Measurements from ENCODE around the gene CES3.
"Not testable (repeated sequence)": the region's sequence is repeated elsewhere in the genome, so short reads cannot be mapped to it uniquely, and the experiment has no call there.

The CES3 gene

GRCh38 chr16:66934138-66934838, 26.8 kb upstream of the CES3 start, which contains the start of gene CIAO2B:
TSS of gene CIAO2B (minus strand) at chr16:66934402. CDS start at chr16:66934364, 38 bp downstream.
- H3K4me3 ChIP-seq (ENCODE audit: low read length), result peak within 1 kb of the TSS; percentile 87
- no peak for TF ChIP-seq ZNF274 (IDR thresholded peaks at IDR 0.05; ENCODE audit: low read depth, low read length)

- H3K4me3 ChIP-seq (ENCODE audit: low read length), result peak overlapping the region; percentile 87
These were observed 26.2 kb upstream of the CES3 start for GRCh38 chr16:66934839-66935313.

- TF ChIP-seq ZNF274 (IDR thresholded peaks at IDR 0.05; ENCODE audit: low read depth, low read length), result no peak
- peak within 1 kb of the TSS; percentile 87 for H3K4me3 ChIP-seq (ENCODE audit: low read length)
These were observed 25.6 kb upstream of the CES3 start, which contains the start of gene CES2 for GRCh38 chr16:66935314-66936011. TSS of gene CES2 (plus strand) at chr16:66935516. CDS start at chr16:66935636, 120 bp downstream.

- TF ChIP-seq ZNF274 (IDR thresholded peaks at IDR 0.05; ENCODE audit: low read depth, low read length), result no peak
- H3K4me3 ChIP-seq (ENCODE audit: low read length), result no peak overlapping the region
These were observed 24.6 kb upstream of the CES3 start for GRCh38 chr16:66936462-66936861.

GRCh38 chr16:66936889-66937554, 24.0 kb upstream of the CES3 start:
- no peak overlapping the region for H3K4me3 ChIP-seq (ENCODE audit: low read length)
- no peak for TF ChIP-seq ZNF274 (IDR thresholded peaks at IDR 0.05; ENCODE audit: low read depth, low read length)

GRCh38 chr16:66937725-66938337, 23.2 kb upstream of the CES3 start:
- TF ChIP-seq ZNF274 (IDR thresholded peaks at IDR 0.05; ENCODE audit: low read depth, low read length), result no peak
- no peak overlapping the region for H3K4me3 ChIP-seq (ENCODE audit: low read length)

- TF ChIP-seq ZNF274 (IDR thresholded peaks at IDR 0.05; ENCODE audit: low read depth, low read length), result no peak
- H3K4me3 ChIP-seq (ENCODE audit: low read length), result no peak overlapping the region
These were observed 21.7 kb upstream of the CES3 start for GRCh38 chr16:66939366-66939765.

- no peak for TF ChIP-seq ZNF274 (IDR thresholded peaks at IDR 0.05; ENCODE audit: low read depth, low read length)
These were observed 20.8 kb upstream of the CES3 start for GRCh38 chr16:66940236-66940635.

GRCh38 chr16:66942981-66943380, 18.1 kb upstream of the CES3 start:
- H3K4me3 ChIP-seq (ENCODE audit: low read length), result no peak overlapping the region
- TF ChIP-seq ZNF274 (IDR thresholded peaks at IDR 0.05; ENCODE audit: low read depth, low read length), result no peak

More at GRCh38 chr16:66940236-66940635, 20.8 kb upstream of the CES3 start:
- no peak overlapping the region for H3K4me3 ChIP-seq (ENCODE audit: low read length)

- TF ChIP-seq ZNF274 (IDR thresholded peaks at IDR 0.05; ENCODE audit: low read depth, low read length), result no peak
- H3K4me3 ChIP-seq (ENCODE audit: low read length), result no peak overlapping the region
These were observed 17.5 kb upstream of the CES3 start for GRCh38 chr16:66943426-66944053.

GRCh38 chr16:66944054-66944441, 17.0 kb upstream of the CES3 start:
- no peak for TF ChIP-seq ZNF274 (IDR thresholded peaks at IDR 0.05; ENCODE audit: low read depth, low read length)
- no peak overlapping the region for H3K4me3 ChIP-seq (ENCODE audit: low read length)

GRCh38 chr16:66944971-66945370, 16.1 kb upstream of the CES3 start:
- H3K4me3 ChIP-seq (ENCODE audit: low read length), result not testable (repeated sequence)

- TF ChIP-seq ZNF274 (IDR thresholded peaks at IDR 0.05; ENCODE audit: low read depth, low read length), result no peak
- no peak overlapping the region for H3K4me3 ChIP-seq (ENCODE audit: low read length)
These were observed 15.1 kb upstream of the CES3 start for GRCh38 chr16:66945939-66946338.

- no peak for TF ChIP-seq ZNF274 (IDR thresholded peaks at IDR 0.05; ENCODE audit: low read depth, low read length)
- no peak overlapping the region for H3K4me3 ChIP-seq (ENCODE audit: low read length)
These were observed 14.5 kb upstream of the CES3 start for GRCh38 chr16:66946541-66946940.

Data from GM08714 (cell line).